ENCODE data around the gene TMPRSS13. TPM values are rescaled to one million over a fixed set of nuclear protein-coding genes. Genes with fewer than 3 reads are reported as not detected.
"Not testable (repeated sequence)": the region's sequence is repeated elsewhere in the genome, so short reads cannot be mapped to it uniquely, and the experiment has no call there.

TMPRSS13 gene
- total RNA-seq, 1 donor from 2014 or later = 7.8 TPM

DNA sequence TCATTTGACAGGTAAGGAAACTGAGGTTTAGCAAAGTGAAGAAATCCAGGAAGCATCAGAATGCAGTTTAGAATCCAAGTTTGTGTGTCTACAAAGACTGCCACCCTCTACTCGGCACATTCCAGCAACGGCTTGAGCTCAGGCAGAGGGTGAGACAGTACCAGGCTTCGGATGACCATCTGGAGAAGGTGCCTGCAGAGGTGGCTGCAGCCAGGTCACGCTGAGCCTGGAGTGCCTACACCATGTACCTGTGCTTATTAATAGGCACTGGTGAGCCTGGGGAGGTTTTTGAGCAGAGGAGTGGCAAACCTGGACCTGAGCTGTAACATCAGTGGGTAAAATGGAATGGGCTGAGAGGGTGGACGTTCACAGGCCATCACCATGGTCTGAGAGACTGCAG lies 57.4 kb downstream of the TMPRSS13 start:
- no peak for DNase-seq

DNA sequence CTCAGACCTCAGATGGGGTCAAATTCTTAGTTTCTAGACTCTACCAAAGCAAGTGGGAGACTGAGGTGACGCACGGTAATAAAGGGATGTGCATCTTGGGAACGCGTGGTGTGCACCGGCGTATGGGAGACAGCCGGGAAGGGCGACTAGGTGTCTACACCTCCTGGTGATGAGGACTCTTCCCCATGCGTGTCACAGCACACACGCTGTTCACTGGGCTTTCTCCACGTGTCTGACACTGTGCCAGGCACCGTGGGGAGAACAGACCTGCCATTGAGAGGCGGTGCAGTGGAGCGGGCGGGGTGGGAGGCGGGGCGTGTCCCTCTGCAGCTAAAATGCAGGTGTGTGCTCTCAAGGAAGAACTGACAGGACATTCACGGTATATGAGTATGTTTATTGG lies 58.0 kb downstream of the TMPRSS13 start:
- no peak for DNase-seq

DNA sequence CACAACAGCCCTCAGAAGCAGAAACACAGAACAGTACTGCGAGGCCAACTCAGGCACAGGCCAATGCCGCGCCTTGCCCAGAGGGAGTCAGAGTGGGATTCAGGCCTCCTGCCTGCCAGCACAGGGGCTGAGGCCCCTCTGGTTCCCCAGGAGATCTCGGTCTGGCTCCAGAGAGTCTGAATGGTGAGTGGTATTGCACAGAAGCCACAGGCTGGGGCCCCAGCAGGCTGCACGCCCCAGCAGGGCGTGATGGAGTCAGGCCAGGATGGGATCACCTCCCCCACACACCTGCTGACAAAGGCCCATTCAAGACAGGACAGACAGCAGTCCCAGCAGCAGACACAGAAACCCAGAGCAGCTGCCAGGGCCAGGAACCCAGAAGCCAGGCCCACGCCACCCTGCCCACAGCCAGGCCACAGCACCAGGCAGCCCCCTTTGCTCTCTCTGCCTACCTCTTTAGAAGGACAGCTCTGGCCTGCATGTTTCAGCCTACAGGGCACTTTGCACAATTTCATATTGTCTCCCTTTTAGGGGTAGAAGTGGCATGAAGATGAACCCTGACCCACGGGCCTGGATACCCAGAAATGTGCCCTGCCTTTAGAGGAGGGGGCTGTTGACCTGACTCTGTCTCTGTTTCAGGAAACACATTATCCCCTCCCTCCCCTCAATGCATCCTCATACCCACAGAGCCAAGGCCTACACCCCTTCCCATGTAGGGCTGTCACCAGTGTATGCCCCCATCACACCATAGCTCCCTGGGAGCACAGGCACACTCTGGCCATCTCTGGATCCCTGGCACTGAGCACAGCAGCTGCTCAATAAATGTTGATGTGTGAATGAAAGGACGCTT lies 58.9 kb downstream of the TMPRSS13 start:
- no peak for DNase-seq

DNA sequence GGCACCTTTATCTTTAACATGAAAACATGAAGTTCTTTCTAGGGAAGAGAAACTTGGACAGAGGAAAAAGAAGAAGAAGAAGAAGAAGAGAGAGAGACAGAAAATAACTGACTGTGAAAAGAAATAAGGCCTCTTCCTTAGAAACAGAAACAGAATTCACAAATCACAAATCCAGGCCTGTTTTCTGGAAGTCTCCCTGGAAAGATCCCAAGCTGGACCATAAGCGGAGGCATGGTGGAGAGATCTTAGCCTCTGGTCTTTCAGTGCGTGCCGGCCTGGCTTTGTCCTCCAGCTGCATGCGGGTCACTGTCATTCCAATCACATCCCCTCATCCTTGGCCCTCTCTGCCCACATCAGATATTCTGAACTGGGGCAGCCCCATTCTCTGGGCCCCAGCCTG lies 59.6 kb downstream of the TMPRSS13 start:
- DNase-seq = no peak

DNA sequence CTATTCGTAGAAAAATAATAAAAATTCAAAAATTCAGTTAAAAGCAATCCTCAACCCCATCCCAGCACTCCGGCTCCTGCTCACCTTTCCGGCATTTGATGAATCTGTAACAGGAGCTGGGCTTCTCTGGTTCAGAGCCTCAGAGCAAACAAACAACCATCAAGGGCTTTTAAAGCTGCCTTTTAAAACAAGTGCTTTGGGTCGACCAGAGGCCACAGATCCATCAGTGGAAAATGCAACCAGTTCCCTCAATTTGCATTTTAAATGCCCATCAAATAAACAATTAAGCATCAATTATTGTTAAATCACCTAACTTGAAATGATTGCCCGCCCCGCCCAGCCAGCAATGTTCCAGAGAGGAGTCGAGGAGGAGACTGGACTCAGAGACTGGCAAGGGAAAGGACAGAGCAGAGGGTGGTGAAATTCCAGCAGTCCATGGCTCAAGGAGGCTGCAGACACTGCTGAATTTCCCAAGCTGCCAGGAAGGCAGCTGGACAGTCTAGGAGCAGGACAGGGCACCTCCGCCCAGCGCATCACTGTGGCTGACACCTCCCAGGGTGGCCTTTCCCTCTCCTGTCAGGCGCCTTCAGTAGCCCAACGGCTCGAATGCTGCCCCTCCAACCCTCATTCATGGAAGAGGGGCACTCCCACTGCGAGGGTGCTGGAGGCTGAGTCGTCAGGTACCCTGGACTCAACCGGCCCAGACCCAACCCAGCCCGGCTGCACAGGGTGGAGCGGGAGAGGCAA lies 60.2 kb downstream of the TMPRSS13 start:
- no peak for DNase-seq

DNA sequence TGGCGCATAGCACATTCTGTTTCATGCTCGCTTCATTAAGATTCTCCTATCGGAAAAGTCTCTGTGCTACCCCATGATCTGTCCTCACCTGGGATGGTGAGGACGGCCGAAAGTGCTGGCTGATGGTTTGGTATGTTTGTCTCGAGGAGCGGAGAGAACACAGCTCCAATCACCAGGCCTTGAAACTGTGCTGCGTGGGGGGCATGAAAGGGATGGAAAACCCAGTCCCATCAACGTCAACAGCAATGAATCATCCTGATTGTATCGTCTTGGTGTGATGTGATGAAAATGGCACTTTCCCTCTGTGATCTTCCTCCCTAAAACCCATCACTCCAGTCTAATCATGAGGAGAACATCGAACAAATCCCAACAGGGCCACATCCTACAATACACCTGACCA lies 61.1 kb downstream of the TMPRSS13 start:
- DNase-seq = no peak

DNA sequence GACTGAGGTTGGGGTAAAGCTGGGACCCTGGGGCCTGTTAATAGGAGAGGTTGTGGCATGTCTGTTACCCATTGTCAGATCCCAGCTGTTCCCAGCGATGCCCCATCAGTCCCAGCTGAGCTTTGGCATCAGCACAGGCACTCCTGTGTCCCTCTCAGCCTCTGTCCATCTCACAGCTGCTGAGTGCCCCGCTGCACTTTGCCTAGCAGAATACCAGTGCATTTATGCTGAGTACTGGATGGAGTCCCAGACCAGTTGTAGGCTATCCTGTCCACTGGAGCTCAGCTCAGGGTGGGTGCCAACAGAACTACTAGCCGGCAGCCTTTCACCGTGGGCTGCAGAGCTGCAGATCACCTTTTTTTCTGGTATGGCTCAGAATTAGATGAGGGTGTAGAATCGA lies 62.7 kb downstream of the TMPRSS13 start:
- no peak for DNase-seq

DNA sequence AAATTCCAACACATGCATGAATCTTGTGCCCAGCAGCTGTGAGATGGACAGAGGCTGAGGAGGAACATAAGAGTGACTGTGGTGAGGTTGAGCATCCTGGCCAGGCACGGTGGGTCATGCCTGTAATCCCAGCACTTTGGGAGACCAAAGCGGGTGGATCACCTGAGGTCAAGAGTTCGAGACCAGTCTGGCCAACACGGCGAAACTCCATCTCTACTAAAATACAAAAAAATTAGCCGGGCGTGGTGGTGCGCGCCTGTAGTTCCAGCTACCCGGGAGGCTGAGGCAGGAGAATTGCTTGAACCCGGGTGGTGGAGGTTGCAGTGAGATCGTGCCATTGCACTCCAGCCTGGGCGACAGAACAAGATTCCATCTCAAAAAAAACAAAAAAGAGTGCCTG lies 63.7 kb downstream of the TMPRSS13 start:
- not testable (repeated sequence) for DNase-seq

DNA sequence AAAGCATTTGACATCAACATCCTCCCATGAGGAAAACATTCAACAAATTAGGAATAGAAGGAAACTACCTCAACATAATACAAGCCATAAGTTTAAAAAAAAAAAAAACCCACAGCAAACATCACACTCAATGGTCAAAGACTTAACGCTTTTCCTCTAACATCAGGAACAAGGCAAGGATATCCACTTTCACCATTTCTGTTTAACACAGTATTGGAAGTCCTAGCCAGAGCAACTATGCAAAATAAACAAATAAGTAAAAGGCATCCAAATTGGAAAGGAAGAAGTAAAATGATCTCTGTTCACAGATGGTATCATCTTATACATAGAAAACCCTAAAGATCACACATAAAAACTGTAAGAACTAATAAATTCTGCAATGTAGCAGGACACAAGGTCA lies 65.8 kb downstream of the TMPRSS13 start:
- peak; percentile 10 for DNase-seq

DNA sequence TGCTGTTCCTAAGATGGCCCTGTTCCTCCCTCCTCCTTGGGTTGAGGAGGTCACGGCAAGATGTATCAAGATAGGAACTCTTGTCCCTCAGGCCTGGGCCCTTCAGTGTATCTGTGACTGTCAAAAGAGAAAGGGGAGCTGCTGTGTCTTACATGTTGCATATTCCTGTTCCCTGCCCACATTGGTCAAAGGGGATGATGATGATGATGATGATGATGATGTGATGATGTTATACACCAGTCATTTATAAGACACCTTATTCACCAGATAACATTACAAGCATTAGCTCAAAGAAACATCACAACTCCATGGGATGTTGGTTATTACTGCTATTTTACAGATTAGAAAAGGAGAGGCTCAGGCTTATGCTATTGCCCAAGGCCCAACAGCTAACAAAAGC lies 66.4 kb downstream of the TMPRSS13 start:
- DNase-seq = no peak

DNA sequence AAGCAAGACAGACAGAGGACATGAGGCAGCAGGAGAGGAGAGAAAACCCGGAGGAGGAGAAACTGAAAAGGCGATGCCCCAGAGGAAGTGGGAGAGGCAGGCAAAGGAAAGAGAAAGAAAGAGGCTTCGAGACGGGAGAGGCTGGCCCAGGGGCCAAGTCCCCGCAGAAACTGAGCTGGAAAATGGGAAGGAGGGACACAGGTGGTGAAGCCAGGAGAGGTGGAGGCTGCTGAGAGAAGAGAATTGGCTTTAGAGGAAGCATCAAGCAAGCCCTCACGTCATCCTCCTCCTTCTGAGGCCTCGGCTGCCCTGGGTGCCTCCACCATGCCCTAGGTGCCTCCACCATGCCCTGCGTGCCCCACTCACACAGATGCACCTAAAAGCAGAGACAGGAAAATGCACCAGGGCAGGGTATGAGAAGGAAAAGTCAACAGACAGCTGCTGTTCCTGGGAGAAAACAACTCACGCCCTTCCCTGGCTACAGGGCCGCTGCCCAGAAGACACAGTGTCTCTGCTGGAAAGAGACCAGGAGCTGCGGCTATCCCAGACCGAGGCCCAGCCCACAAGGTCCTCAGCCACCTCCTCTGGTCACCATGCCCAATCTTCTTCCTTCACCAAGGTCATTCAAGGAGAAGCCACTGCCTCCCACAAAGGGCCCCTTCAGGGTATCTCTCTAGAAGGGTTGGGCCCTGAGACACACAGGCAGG lies 67.0 kb downstream of the TMPRSS13 start:
- DNase-seq = no peak

DNA sequence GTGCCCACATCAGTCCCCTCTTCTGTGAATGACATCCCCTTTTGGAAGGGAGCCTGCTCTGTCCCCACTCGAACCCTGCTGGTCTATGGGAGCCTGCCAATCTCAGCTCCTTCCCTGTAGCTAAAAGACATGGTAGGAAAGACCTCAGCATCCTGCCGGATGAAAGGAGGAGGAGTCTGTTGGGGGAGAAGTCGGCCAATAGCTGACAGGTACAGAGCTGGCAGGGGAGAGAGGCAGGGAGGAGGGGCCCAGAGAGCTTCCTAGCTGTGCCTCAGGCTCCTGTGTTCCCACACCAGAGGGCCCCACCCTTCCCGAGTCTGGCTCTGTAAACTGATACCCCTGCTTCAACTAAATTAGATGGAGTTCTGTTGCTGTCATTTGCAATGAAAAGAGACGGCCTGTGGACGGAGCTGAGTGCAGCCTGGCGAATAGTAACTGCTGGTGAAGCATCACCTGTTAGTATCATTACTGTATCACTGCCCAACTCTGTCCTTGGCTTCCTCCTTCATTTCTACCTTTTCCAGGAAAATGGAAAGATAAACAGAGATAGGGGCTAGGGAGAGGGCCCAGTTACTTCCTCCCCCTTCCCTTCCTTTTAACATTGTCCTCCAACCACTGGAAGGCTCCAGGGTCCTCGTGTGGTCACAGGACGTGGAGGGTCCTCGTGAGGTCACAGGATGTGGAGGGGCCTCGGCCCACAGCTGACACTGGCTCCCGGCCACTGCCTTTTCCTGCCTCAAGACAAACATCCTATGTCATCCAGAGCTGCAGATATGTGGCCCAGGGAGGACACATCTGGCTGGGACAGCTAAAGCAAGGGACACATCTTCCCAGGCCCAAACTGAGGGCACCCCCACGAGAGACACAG lies 67.8 kb downstream of the TMPRSS13 start:
- peak; percentile 25 for DNase-seq

DNA sequence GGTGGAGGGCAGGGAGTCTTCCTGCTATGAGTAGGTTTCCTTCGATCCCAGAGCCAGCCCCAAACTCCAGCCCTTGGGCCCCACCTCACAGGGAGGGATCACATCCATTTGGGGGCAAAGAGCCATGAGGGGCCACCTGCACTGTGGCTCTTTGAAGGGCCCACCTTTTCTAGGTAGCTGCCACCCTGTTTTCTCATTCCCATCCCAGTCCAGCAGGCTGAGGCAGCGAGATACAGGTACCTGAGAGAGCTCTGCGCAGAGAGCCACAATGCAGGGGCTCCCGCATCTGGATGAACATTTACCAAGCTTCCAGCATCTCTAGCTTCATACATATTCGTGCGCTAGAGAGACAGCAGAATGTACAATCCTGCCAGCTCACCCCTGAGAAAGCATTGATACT lies 69.1 kb downstream of the TMPRSS13 start:
- no peak for DNase-seq

DNA sequence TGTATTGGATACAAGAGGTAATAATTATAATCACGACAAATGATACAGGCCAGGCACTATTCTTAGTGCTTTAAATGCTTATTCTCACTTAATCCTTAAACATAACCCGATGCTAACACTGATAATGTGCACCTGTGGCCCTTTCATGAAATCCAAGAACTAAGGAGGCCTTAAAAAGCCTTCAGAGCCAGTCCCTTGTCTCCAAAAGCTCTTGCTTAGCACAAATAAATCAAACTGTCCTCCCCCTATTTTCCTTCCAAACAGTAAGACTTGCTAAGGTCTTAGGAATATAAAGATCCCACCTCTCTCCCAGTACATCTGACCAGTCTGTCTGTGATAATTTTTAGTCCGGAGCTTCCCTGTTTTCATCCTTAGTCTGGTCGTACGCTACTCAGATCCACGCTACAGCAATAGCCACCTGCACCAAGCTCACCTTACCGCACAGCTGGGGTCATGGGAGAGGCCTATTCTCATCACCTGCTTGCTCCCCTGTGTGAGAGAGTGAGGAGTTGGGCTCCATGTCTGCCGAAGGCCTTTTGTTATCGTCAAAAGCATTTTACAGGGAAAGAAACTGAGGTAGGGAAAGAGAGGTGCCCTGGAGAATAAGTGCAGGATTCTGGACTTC lies 69.6 kb downstream of the TMPRSS13 start:
- DNase-seq = no peak

DNA sequence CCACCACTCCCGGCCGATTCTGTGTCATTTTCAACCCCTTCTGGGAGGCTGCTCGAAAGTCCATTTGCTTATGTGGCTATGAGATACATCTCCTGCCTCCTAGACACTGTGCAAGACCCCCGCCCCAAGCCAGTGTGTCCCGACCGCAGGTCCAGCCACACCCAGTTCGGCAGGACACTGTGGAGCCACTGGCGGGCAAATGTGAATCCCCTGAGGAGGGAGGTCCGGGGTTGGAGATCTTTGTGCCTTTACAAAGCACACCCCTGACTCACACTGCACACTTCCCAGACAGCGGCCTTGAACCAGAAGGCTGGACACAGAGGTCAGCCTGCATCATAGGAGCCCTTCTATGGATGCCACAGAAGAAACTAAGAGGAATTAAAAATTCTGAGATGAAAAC lies 70.1 kb downstream of the TMPRSS13 start:
- DNase-seq = no peak

DNA sequence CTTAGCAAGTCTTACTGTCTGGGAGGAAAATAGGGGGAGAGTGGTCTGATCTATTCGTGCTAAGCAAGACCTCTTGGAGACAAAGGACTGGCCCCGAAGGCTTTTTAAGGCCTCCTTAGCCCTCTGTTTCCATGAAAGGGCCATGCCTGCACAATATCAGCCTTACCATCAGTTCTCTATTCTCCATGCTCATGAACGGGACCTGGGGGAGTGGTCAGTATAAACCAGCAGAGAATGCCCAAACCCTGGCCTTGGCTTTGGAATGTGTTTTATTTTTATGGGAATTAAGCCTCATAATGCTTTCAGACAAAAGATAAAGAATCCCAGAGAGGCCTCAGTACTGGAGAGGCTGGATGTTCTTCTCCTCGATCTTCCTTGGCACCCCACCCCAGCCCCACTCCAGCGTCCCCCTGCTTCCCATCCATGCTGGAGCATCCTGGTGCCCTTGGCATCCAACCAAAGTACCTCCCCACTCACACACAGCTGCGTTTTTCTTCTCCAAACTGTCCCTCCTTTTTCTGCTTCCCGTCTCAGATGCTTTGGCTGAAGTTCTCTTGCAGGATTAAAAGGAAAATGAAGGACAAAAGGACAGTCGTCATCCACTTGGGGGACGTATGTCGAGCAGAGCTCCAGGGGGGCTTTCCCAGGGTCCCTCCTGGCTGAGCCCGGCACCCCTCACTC lies 71.3 kb downstream of the TMPRSS13 start:
- no peak for DNase-seq

DNA sequence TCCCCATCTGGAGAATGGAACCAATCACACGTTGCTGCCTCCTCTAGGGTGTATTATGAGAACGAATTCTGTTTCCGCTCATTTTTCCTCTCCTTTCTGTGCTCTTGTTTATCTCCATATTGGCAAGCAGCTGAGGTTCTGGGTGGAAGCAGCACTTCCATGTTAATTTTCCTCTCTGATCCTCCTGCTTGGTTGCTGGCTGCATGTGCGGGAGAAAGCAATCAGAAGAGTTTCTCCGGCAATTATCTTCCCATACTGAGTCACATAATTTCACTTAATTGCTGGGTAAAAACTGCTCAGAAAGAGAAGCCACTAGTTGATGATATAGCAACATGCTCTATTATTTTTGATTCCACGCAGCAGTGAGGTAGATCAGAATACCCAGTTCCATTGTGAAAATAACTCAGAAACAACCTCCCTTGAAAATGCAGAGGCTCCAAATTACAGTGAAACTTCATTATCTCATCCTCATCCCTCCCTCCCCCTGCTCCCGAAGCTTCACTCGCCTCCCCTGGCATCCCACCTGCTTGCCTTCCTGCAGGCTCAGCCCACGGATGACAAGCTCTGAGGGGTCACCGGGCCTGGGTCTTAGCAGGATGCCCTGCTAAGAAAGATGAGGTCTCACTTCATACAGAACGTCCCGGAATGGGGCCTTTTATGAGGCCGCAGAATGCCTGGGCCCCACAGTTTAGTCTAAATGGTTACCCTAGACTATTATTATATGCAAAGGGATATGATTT lies 73.1 kb downstream of the TMPRSS13 start:
- no peak for DNase-seq

DNA sequence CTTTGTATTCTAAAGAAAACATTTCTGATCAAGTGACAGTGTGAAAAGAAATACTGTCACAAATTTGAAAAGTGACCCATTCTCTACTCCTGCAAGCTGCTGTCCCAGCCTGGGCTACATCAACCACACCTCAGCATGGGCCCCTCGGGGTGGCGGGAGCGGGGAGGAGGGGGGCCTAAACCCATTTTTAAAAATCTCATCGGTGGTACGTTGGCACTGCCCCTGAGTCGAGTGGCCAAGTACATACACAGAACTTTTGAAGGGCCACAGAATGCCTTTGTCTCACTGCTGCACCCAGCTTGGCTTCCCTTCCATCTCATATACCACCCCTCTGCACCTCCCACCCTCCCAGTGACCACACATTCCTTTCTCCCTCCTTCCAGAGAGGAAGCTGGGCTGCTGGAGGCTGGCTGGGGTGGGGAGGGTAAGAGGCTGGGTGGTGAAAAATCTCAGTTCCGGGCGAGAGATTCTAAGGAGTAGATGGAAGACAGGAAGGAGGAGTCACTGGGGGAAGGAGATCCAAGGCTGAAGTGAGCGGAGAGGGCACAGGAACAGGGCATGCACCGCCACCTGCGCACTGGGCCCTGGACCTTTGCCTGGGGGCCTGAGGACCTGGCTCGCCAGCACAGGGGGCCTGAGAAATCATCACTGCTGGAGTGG lies 73.9 kb downstream of the TMPRSS13 start:
- no peak for DNase-seq

DNA sequence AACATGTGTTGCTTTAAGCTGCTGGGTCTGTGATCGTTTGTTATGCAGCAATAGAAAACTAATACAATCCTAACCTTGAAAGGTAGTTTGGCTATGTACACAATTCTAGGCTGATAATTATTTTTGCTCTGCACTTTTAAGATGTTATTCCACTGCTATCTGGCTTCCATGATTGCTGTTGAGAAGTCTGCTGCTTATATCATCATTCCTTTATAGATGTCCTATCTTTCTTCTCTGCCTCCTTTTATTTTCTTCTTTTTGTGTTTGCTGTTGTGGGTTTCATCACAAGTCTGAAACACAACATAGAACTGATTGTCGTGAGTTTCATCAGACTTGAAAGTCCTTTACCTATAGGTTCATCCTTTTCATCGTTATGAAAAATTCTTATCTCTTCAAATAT lies 76.9 kb downstream of the TMPRSS13 start:
- no peak for DNase-seq

DNA sequence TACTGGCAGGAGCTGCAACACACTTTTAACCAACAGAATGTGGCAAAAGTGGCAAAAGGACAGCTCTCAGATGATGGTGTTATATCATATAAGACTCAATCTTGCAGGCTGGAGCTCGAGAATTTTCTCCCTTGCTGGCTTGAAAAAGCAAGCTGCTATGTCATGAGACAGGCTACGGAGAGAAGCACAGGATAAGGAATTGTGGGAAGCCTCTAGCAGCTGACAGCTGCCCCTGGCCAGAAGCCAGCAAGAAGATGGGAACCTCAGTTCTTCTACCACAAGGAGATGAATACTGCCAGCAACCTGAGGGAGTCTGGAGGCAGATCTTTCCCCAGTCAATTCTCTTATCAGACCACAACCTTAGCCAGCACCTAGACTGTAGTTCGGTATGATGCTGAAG lies 77.3 kb downstream of the TMPRSS13 start:
- peak; percentile 8 for DNase-seq
